Sigmoid colon (tissue), 7 donors: ENCODE measurements around the gene TMEM141. TPM values are rescaled to one million over a fixed set of nuclear protein-coding genes. Genes with fewer than 3 reads are reported as not detected.
"Not testable (repeated sequence)": the region's sequence is repeated elsewhere in the genome, so short reads cannot be mapped to it uniquely, and the experiment has no call there.

Experiments
- DNase-seq: peaks from one replicate; pipeline ENCODE4 v3.0.0-alpha.2; 2019
- H3K27ac ChIP-seq, 4 donors: fragments of 200-600 bp; sonication (generic); one replicate each; pipeline ENCODE4 v1.5.1; 2016 to 2019; ENCODE audit warnings: mild to moderate bottlenecking in 1 of 4
- H3K27me3 ChIP-seq, 3 donors: fragments of 200-600 bp; sonication (generic); one replicate each; pipeline ENCODE4 v1.5.1; 2019; ENCODE audit warnings: mild to moderate bottlenecking in 1 of 3
- H3K36me3 ChIP-seq, 4 donors: fragments of 200-600 bp; sonication (generic); one replicate each; pipeline ENCODE4 v1.5.1; 2016 to 2019
- H3K4me1 ChIP-seq, 4 donors: fragments of 200-600 bp; sonication (generic); one replicate each; pipeline ENCODE4 v1.5.1; 2017 to 2019
- H3K4me3 ChIP-seq, 4 donors: fragments of 200-600 bp; sonication (generic); one replicate each; pipeline ENCODE4 v1.5.1; 2017 to 2019; ENCODE audit warnings: mild to moderate bottlenecking in 2 of 4, moderate library complexity in 1 of 4
- H3K9me3 ChIP-seq, 4 donors: fragments of 200-600 bp in 3 of 4; sonication (generic) in 3 of 4; one replicate each; pipeline versions ENCODE4 v1.5.1 to v1.6.1; 2013 to 2019
- CTCF ChIP-seq, 4 experiments: fragments of 450-650 bp in 3 of 4; fragments of 200-600 bp in 1 of 4; IDR thresholded peaks; one replicate each; pipeline ENCODE4 v1.5.1; 2016 to 2019; ENCODE audit warnings: antibody characterized with exemption in 4 of 4, mild to moderate bottlenecking in 3 of 4, moderate library complexity in 2 of 4
- EP300 ChIP-seq, 4 donors: sonication (generic); formaldehyde crosslinking; IDR thresholded peaks; one replicate each; pipeline ENCODE4 v1.6.1; 2017; ENCODE audit warnings: antibody characterized with exemption in 4 of 4
- POLR2A ChIP-seq, 2 donors: fragments of 450-650 bp; IDR thresholded peaks; one replicate each; pipeline ENCODE4 v1.6.1; 2016; ENCODE audit warnings: antibody characterized with exemption in 2 of 2, mild to moderate bottlenecking in 2 of 2, moderate library complexity in 2 of 2
- POLR2AphosphoS5 ChIP-seq, 4 donors: sonication (generic); formaldehyde crosslinking; IDR thresholded peaks; one replicate each; pipeline ENCODE4 v1.6.1; 2017; ENCODE audit warnings: antibody characterized with exemption in 4 of 4
- WGBS, 2 donors: extraction: QIAGEN DNeasy Blood & Tissue Kit; methylation state at CpG; one replicate each; pipeline ENCODE4 v1.1.7; 2013; 5-methylcytosine and 5-hydroxymethylcytosine counted together
- intact Hi-C: fragments of 100-400 bp; cut with DNase I; formaldehyde crosslinking; loops from one replicate; pipeline ENCODE4 v1.15.1; 2023
- polyA plus RNA-seq, 3 donors: library from polyadenylated mRNA; stranded (reverse); fragments of 200-250 nt; gene quantifications; one replicate each; pipeline ENCODE4 v1.2.3, GENCODE V29; 2013
- total RNA-seq, 4 donors: library from RNA; depleted of rRNA; stranded (reverse); fragments of >200 nt; gene quantifications; one replicate each; pipeline ENCODE4 v1.1.0, GENCODE V29; 2016
- donor health status: healthy with polysubstance abuse.
- donor health status: Bipolar disorder and iron deficiency.
- donor health status: healthy.

Gene TMEM141
- total and polyA plus RNA-seq, 7 donors = 37.5 to 629 (median 84.7) TPM

- H3K27me3 ChIP-seq = no peaks in the 10 kb centered on the region
- H3K36me3 ChIP-seq = peaks cover 14 to 75% (median 40%) of the 10 kb centered on the region in 4 donors
- TF ChIP-seq EP300 (IDR thresholded peaks at IDR 0.05) (no peak), CTCF (IDR thresholded peaks at IDR 0.05) (no peak), POLR2AphosphoS5 (IDR thresholded peaks at IDR 0.05) (no peak), POLR2A (IDR thresholded peaks at IDR 0.05) (no peak)
- 92 to 93% methylated on average over 30 of the region's 30 CpGs for WGBS, 2 donors
- no peak overlapping the region for H3K27ac ChIP-seq
- no peaks in the 10 kb centered on the region for H3K4me1 ChIP-seq
- no peak for DNase-seq
- intact Hi-C loops = no loop called here
- no peak overlapping the region for H3K4me3 ChIP-seq
- no peaks in the 10 kb centered on the region for H3K9me3 ChIP-seq
Observed at GRCh38 chr9:136831002-136831719, 40.0 kb downstream of the TMEM141 start.

GRCh38 chr9:136831720-136832104, 40.6 kb downstream of the TMEM141 start:
- TF ChIP-seq CTCF (IDR thresholded peaks at IDR 0.05) (no peak), EP300 (IDR thresholded peaks at IDR 0.05) (no peak), POLR2A (IDR thresholded peaks at IDR 0.05) (no peak), POLR2AphosphoS5 (IDR thresholded peaks at IDR 0.05) (no peak)
- no peak overlapping the region for H3K27ac ChIP-seq
- 93 to 95% methylated on average over 23 of the region's 23 CpGs for WGBS, 2 donors
- no peak overlapping the region for H3K4me3 ChIP-seq
- no peaks in the 10 kb centered on the region for H3K4me1 ChIP-seq
- no peak for DNase-seq
- H3K27me3 ChIP-seq = no peaks in the 10 kb centered on the region
- H3K36me3 ChIP-seq = peaks cover 14 to 74% (median 35%) of the 10 kb centered on the region in 4 donors
- H3K9me3 ChIP-seq = no peaks in the 10 kb centered on the region
- intact Hi-C loops = no loop called here

GRCh38 chr9:136832581-136832980, 41.4 kb downstream of the TMEM141 start:
- intact Hi-C loops = no loop called here
- DNase-seq = no peak
- WGBS, 2 donors = 95 to 96% methylated on average over 9 of the region's 9 CpGs
- Histone ChIP-seq H3K27ac (no peak overlapping the region), H3K4me3 (no peak overlapping the region), H3K36me3 (peaks cover 14 to 66% (median 35%) of the 10 kb centered on the region in 4 donors), H3K4me1 (no peaks in the 10 kb centered on the region), H3K9me3 (no peaks in the 10 kb centered on the region), H3K27me3 (no peaks in the 10 kb centered on the region)
- no peak for TF ChIP-seq POLR2AphosphoS5 (IDR thresholded peaks at IDR 0.05)
- no peak for TF ChIP-seq POLR2A (IDR thresholded peaks at IDR 0.05)
- TF ChIP-seq EP300 (IDR thresholded peaks at IDR 0.05) = no peak
- no peak for TF ChIP-seq CTCF (IDR thresholded peaks at IDR 0.05)

- H3K27me3 ChIP-seq, H3K9me3 ChIP-seq, DNase-seq, H3K4me3 ChIP-seq, intact Hi-C loops, H3K4me1 ChIP-seq, H3K27ac ChIP-seq: not testable (repeated sequence)
- H3K36me3 ChIP-seq = peaks cover 14 to 65% (median 32%) of the 10 kb centered on the region in 4 donors
- WGBS, 2 donors = 89 to 91% methylated on average over 16 of the region's 16 CpGs
Observed at GRCh38 chr9:136833381-136834048, 42.4 kb downstream of the TMEM141 start.

- H3K27me3 ChIP-seq = no peaks in the 10 kb centered on the region
- WGBS, 2 donors = 92 to 95% methylated on average over 36 of the region's 36 CpGs
- H3K4me1 ChIP-seq = no peaks in the 10 kb centered on the region
- H3K9me3 ChIP-seq = no peaks in the 10 kb centered on the region
- DNase-seq = no peak
- H3K27ac ChIP-seq = no peak overlapping the region
- TF ChIP-seq POLR2A (IDR thresholded peaks at IDR 0.05) = no peak
- TF ChIP-seq EP300 (IDR thresholded peaks at IDR 0.05) = no peak
- no peak for TF ChIP-seq CTCF (IDR thresholded peaks at IDR 0.05)
- no peak for TF ChIP-seq POLR2AphosphoS5 (IDR thresholded peaks at IDR 0.05)
- intact Hi-C loops = no loop called here
- H3K36me3 ChIP-seq = peaks cover 2 to 65% (median 31%) of the 10 kb centered on the region in 4 donors
- H3K4me3 ChIP-seq = no peak overlapping the region
Observed at GRCh38 chr9:136835162-136835931, 44.2 kb downstream of the TMEM141 start.
